ENCODE results near the gene EIF4A3.

Gene EIF4A3

DNA sequence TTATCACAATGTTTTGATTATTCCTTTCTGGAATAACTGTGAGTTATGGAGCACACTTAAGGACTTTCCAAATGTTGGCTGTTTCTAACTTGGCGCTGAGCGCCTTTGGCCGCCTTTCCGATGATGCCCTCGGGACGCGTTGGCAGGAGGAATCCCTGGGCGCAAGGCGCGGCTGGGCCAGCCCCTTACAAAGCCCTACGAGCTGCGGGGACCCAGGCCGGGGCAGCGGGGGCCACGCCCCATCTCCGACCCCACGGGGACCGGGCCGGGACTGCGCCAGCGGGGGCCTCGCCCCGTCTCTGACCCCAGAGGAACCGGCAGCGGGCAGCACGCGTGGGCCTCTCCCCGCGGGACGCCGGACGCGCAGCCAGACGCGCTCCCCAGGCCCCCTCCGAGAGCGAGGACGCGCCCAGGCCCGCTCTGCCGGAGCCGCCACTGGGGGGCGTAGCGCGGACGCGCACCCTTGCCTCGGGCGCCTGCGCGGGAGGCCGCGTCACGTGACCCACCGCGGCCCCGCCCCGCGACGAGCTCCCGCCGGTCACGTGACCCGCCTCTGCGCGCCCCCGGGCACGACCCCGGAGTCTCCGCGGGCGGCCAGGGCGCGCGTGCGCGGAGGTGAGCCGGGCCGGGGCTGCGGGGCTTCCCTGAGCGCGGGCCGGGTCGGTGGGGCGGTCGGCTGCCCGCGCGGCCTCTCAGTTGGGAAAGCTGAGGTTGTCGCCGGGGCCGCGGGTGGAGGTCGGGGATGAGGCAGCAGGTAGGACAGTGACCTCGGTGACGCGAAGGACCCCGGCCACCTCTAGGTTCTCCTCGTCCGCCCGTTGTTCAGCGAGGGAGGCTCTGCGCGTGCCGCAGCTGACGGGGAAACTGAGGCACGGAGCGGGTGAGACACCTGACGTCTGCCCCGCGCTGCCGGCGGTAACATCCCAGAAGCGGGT, 45.6 kb downstream of the EIF4A3 start, which contains the start of gene GAA:
GAA (plus strand) TSS at position 571 of the 935 bp plus-strand sequence. CDS start 3,006 bp downstream, outside the sequence.
- Mint-ChIP-seq H3K4me1 (peaks cover 40% of the 10 kb centered on the region), H3K36me3 (ENCODE audit: low read depth) (no peaks in the 10 kb centered on the region), H3K4me3 (peak within 1 kb of the TSS; percentile 93 to 97 (median 96)), H3K9me3 (no peaks in the 10 kb centered on the region), H3K27me3 (ENCODE audit: low read depth) (peaks cover 13% of the 10 kb centered on the region), H3K27ac (peak within 1 kb of the TSS; percentile 86 to 92 (median 88))
- TF ChIP-seq, protein P1, sequence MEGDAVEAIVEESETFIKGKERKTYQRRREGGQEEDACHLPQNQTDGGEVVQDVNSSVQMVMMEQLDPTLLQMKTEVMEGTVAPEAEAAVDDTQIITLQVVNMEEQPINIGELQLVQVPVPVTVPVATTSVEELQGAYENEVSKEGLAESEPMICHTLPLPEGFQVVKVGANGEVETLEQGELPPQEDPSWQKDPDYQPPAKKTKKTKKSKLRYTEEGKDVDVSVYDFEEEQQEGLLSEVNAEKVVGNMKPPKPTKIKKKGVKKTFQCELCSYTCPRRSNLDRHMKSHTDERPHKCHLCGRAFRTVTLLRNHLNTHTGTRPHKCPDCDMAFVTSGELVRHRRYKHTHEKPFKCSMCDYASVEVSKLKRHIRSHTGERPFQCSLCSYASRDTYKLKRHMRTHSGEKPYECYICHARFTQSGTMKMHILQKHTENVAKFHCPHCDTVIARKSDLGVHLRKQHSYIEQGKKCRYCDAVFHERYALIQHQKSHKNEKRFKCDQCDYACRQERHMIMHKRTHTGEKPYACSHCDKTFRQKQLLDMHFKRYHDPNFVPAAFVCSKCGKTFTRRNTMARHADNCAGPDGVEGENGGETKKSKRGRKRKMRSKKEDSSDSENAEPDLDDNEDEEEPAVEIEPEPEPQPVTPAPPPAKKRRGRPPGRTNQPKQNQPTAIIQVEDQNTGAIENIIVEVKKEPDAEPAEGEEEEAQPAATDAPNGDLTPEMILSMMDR (IDR thresholded peaks at IDR 0.05; ENCODE audit: unreplicated experiment in 3 of 3), result peak; percentile 85 to 95 (median 90)

GRCh38 chr17:80100035-80100323, 46.9 kb downstream of the EIF4A3 start:
- Mint-ChIP-seq H3K4me1 (peaks cover 33% of the 10 kb centered on the region), H3K4me3 (peak overlapping the region; percentile 41 to 90 (median 60)), H3K36me3 (ENCODE audit: low read depth) (no peaks in the 10 kb centered on the region), H3K9me3 (no peaks in the 10 kb centered on the region), H3K27ac (peak overlapping the region in 1 of 3 experiments; percentile 75), H3K27me3 (ENCODE audit: low read depth) (peaks cover 10% of the 10 kb centered on the region)
- TF ChIP-seq, protein P1 (IDR thresholded peaks at IDR 0.05; ENCODE audit: unreplicated experiment in 3 of 3), result no peak

GRCh38 chr17:80099291-80100034, 47.5 kb downstream of the EIF4A3 start:
- Mint-ChIP-seq H3K27ac (peak overlapping the region in 1 of 3 experiments; percentile 9), H3K4me3 (peak overlapping the region; percentile 41 to 90 (median 60)), H3K27me3 (ENCODE audit: low read depth) (peaks cover 10% of the 10 kb centered on the region), H3K36me3 (ENCODE audit: low read depth) (no peaks in the 10 kb centered on the region), H3K9me3 (no peaks in the 10 kb centered on the region), H3K4me1 (peaks cover 32% of the 10 kb centered on the region)
- TF ChIP-seq, protein P1 (IDR thresholded peaks at IDR 0.05; ENCODE audit: unreplicated experiment in 3 of 3), result no peak

- TF ChIP-seq, protein P1 (IDR thresholded peaks at IDR 0.05; ENCODE audit: unreplicated experiment in 3 of 3), result no peak
- Mint-ChIP-seq H3K27me3 (ENCODE audit: low read depth) (peaks cover 6% of the 10 kb centered on the region), H3K4me1 (peaks cover 23% of the 10 kb centered on the region), H3K4me3 (peak overlapping the region; percentile 34 to 73 (median 65)), H3K9me3 (no peaks in the 10 kb centered on the region), H3K27ac (peak overlapping the region; percentile 10 to 70 (median 35)), H3K36me3 (ENCODE audit: low read depth) (no peaks in the 10 kb centered on the region)
Observed at GRCh38 chr17:80097844-80098691, 48.9 kb downstream of the EIF4A3 start.

GRCh38 chr17:80097127-80097621, 49.8 kb downstream of the EIF4A3 start:
- Mint-ChIP-seq H3K4me1 (peaks cover 19% of the 10 kb centered on the region), H3K9me3 (no peaks in the 10 kb centered on the region), H3K4me3 (peak overlapping the region in 2 of 3 experiments; percentile 65 to 73), H3K27ac (peak overlapping the region; percentile 10 to 70 (median 35)), H3K27me3 (ENCODE audit: low read depth) (peaks cover 6% of the 10 kb centered on the region), H3K36me3 (ENCODE audit: low read depth) (peaks cover 3% of the 10 kb centered on the region)
- TF ChIP-seq, protein P1 (IDR thresholded peaks at IDR 0.05; ENCODE audit: unreplicated experiment in 3 of 3), result no peak

All from nephron (organoid).